Hepatocyte (in vitro differentiated cells): Measurements from ENCODE around the gene AP3D1.

Experiments used
- CTCF ChIP-seq: fragments of 200-600 bp; sonication (generic); IDR thresholded peaks from 2 replicates; pipeline ENCODE4 v1.5.1; 2016; ENCODE audit warnings: antibody characterized with exemption, mild to moderate bottlenecking; ENCODE audit not compliant: poor library complexity
- EZH2 ChIP-seq: fragments of 200-600 bp; sonication (generic); IDR thresholded peaks from 2 replicates; pipeline ENCODE4 v1.6.1; 2016; ENCODE audit warnings: antibody characterized with exemption, mild to moderate bottlenecking, borderline replicate concordance

GRCh38 chr19:2138061-2138728 lies 13.2 kb downstream of the AP3D1 start:
- TF ChIP-seq CTCF (no peak), EZH2 (no peak)
